HG02798 (cell line): ENCODE results near the gene SERPINB10.
A peak's percentile ranks its signal among the peaks of the same experiment; 100 is the strongest.
"Not testable (repeated sequence)": the region's sequence is repeated elsewhere in the genome, so short reads cannot be mapped to it uniquely, and the experiment has no call there.

ENCODE experiments used
- ATAC-seq: cut with Tn5 transposase; IDR thresholded peaks from one replicate; pipeline ENCODE4 v1.9.1; 2021; ENCODE audit warnings: mild to moderate bottlenecking; ENCODE audit not compliant: unreplicated experiment, poor library complexity

SERPINB10 gene

DNA sequence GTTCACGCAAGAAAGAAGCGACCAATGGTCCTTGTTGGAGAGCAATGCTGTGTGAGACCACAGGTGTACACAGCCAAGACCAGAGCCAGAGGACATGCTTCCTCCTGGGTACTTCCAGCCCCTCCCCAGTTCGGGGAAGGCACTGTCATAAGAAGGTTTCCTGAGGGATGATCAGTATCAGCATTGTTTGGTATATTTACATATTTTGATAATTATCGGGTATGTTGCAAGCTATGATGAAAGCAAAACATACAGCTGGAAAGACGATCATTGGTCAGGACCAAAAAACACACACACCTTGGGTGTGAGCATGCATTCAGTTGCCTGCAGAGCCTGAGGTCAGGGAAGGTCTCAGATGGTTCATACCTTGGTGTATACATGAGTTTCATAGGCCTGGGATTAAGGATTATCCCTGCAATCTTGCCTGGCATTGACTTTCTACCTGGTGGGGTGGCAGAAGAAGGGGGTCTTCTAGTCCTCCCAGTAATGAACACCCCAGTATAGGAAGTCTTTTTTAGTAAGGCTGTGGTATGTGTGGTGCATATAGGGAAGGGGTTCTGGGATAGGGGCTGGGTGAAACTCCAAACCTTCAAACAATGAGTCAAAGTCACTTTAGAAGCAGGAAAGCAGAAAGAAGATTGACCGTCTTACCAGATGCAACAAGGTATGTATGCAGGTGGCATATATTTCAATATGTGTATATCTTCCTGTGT is 17.4 kb upstream of the SERPINB10 start:
- ATAC-seq: no peak

DNA sequence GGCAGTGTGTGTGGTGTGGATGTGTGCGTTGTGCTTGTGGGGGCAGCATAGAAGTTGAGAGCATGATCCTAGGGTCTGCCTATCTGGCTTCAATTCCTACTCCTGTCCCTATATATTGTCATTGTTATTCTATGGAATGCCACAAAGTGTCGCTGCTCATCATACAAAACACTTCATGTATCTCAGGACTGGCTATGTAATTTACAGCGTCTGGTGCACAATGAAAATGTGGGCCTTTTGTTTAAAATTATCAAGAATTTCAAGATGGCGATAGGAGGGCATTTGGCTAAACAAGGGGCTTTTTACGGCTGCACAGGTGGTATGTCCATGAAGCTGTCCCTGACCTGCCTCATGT is 16.8 kb upstream of the SERPINB10 start:
- peak; percentile 86 for ATAC-seq

GRCh38 chr18:63892566-63892965 is 15.2 kb upstream of the SERPINB10 start:
- ATAC-seq: no peak

DNA sequence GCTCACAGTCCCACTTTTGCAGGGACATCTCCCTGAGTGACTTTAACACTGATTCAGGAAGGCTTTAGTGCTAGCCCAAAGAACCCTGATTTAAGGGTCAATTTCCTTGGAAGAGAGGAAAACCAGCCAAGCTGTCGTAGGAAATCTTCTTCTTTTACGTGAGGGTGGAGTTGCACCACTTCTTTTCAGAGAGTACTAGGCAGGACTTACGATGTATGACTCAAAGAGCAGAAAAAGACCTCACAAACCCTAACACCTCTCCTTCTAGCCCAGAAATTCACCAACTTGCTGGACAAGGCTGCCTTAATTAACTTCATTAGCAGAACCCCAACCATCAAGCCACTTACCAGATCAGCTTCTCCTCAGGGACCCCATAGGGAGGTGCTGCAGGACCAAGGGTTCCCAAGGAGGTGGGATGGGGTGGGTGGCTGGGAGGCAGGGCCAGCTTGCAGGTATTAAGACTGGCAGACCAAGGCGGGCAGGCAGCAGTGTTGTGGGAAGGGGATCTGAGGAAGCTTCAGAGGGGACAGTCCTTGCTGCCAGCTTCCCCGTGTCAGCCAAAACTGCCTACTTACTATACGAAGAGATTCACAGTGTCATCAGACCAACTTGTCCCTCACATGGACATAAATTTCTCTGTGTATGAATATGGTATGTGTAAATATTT is 13.5 kb upstream of the SERPINB10 start:
- ATAC-seq: no peak

DNA sequence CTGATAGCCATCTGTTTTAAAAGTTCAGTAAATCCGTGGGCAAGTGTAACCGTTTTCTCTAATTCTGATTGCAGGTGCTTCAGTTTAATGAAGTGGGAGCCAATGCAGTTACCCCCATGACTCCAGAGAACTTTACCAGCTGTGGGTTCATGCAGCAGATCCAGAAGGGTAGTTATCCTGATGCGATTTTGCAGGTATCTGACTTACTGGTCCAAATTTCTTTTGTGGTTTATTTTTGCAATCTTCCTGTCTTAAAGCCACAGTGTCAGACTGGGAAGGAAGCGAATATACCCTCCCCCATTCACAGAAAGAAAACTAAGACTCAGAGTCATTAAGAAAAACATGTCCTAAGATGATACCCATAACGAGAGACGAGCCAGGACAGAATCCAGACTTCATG is 12.6 kb upstream of the SERPINB10 start:
- ATAC-seq: no peak

GRCh38 chr18:63897072-63897471 is 10.7 kb upstream of the SERPINB10 start:
- no peak for ATAC-seq

DNA sequence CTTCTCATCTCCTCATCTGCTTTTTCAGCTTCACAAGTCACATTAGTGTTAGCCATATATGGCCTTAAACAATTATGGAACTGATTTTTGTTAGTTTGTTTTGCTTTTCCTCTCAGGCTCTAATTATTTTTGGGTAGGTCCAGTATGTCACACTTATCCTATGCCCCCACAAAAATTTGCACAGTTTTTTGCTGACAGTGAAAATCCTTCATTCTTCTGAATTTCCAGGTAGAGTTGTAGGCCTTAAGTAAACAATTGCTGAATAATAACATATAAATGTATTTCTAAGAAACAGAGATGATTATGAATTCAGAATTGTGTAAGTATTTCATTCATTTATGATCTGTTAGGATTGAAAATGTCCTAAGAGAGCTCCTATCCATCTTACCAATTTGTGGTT is 8.6 kb upstream of the SERPINB10 start:
- no peak for ATAC-seq

DNA sequence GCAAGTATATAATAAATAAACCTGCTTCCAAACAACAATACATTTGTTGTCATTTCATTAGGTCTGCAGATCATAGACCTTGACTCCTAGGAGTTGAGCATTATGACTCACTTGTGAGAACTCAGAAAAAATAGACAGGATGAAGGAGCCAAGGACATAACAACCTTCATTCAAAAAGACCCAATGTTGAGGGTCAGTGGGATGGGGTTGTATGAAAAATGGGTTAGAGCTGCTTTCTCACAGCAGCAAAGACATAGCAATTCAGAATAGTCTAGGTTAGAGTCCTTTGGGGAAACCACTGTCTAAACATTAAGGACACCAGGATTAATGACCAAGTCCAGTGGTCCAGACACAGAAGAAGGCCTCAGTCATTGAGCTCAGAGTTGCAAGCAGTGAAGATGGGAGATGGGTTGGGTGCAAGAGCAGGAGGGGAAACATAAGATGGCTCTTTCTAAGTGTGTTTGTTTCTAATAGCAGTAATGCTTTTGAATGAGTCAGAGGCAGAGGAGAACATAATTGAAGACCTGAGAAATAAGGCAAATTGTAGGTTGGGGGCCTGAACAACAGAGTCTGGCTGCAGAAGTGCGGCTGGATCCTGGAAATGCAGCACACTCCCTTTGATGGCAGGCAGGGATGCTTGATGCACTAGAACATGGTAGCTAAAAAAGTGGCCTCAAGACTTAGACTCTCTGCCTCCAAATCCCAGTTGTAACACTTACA is 3.7 kb upstream of the SERPINB10 start:
- ATAC-seq: no peak

DNA sequence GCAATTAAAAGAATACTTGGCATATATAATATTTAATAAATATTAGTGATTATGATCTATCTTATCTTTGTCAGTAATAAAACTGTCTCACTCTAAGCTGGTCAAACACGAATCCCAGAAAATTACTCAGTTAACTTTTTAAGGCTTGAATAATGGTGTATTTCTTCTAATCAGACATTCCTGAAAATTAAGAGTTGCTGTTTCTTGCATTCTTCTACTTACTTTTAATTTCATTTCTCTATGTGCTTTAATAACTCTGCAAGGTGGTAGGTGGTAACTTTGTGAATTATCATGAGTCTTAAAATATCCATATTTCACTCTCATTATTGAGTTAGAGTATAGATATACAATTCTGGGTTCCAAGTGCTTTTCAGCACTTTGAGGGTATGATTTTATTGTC is 3.1 kb upstream of the SERPINB10 start:
- ATAC-seq: no peak

- no peak for ATAC-seq
Observed at GRCh38 chr18:63905361-63905760, 2.4 kb upstream of the SERPINB10 start.

DNA sequence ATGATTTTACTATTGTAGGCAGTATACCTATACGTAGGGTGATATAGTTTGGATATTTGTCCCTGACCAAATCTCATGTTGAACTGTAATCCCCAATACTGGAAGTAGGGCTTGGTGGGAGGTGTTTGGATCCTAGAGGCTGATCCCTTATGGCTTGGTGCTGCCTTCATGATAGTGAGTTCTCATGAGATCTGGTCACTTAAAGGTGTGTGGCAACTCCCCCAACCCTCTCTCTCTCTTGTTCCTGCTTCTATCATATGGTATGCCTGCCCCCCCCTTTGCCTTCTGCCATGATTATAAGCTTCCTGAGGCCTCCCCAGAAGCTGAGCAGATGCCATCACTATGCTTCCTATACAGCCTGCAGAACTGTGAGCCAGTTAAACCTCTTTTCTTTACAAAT is 1.7 kb upstream of the SERPINB10 start:
- no peak for ATAC-seq

DNA sequence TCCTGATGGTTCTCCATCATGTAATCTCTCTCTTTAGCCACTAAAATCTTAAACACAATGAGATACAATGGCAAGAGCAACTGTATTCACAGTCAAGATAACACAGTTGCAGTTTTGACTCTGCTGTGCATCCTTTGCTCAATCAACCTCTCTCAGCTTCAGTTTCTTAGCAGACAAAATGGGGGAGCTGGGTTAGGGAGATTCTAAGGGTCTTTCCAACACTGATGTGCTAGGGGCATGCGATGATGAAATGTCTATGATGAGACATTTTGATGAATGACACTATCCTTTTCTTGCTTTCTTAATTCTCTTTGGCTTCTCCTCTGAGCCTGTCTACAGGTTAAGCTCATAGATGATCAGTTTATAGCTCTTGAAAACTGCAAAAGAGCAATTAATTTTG is 1.1 kb downstream of the SERPINB10 start:
- no peak for ATAC-seq

DNA sequence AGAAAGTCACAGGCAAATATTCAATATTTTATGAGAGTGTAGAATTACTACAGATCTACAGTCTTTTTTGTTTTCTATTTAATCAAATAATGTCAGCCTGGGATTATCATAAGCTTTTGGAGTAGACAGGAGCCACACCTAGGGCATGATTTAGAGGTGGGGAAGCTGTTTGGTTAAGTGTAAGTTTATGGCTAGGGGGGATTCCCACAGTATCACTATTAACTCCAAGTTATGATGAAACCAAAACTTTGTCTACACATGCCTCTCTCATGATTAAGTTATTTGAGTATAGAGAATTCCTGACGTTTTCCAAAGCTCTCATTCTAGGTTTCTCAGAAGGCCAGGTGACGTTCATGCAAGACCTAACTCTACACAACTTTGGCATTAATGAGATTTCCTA is 2.1 kb downstream of the SERPINB10 start:
- ATAC-seq: peak; percentile 68

- ATAC-seq: no peak
Observed at GRCh38 chr18:63917817-63918216, 10.1 kb downstream of the SERPINB10 start.

DNA sequence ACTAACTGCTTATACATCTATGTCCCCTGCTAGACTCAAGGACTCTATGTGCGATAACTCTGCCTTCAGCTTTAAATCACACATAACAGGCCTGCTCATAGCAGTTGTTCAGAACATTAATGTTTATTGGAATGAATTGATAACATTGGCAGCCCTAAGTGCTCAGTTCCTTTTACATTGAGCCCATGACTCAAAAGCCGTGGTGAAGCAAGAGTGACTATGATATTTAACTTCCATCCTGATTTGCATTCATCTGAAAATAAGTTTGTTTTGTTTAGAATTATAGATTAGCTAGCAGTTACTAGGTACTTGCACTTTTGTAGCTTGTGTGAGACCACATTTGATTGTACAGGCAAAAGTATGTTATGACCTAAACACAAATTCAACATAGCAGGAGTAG is 14.3 kb downstream of the SERPINB10 start:
- no peak for ATAC-seq

- ATAC-seq: no peak
Observed at GRCh38 chr18:63924551-63924950, 16.8 kb downstream of the SERPINB10 start.

DNA sequence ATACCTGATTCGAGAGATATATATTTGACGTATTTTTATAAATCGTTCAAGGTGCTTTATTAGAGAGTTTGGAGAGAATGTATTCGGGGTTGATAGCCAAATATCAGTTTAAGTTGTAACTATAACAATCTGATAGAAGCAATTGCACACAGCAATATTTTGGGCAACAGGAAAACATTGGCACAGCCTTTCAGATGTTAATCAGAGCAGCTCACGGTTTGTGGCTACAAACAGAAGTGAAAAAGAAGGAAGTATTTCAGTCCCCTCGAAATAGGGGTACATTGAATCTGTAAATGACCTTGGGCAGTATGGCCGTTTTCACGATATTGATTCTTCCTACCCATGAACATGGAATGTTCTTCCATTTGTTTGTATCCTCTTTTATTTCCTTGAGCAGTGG is 20.6 kb downstream of the SERPINB10 start:
- no peak for ATAC-seq

- not testable (repeated sequence) for ATAC-seq
Observed at GRCh38 chr18:63929369-63929768, 21.6 kb downstream of the SERPINB10 start.

DNA sequence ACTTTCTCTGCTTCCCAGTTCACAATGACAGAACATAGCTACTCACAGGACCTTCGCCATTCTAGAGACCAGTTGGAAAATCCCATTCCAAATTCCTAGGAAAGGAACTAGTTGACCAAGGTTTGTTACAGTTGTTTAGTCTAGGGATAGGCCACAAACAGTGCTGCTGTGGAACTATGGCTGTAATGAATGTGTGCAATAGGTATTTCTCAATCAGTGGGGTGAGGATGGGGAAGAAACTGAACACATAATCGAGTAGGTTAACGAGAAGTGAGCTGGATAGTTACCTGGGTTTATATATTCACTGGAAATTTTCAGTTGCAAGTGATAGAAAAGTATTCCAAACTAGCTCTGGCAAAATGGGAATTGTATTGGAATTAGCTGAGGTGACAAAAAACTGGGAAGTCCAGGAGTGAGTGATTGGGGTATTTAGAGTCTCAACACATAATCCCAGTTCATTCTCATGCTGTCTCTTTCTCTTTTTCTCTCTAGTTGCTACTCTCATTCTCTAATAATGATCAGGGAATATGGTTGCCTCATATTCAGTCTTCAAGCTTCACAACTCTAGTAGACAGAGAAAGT is 23.1 kb downstream of the SERPINB10 start:
- ATAC-seq: no peak

- ATAC-seq: peak; percentile 98
Observed at GRCh38 chr18:63936156-63936931, 28.6 kb downstream of the SERPINB10 start.
